Pancreas (tissue), 10 donors: ENCODE measurements around the gene WWOX. TPM values are rescaled to one million over a fixed set of nuclear protein-coding genes. Genes with fewer than 3 reads are reported as not detected.

Experiments
- ATAC-seq, 4 donors: fragments of 200-7000 bp; cut with Tn5 transposase; one replicate each; pipeline versions ENCODE4 v1.8.0 to v1.9.1; 2020; ENCODE audit warnings: mild to moderate bottlenecking in 4 of 4, moderate library complexity in 4 of 4
- DNase-seq, 6 donors: peaks; one replicate each; pipeline ENCODE4 v3.0.0-alpha.2; 2020
- FAIRE-seq: peaks from 2 replicates; lab custom pipeline; 2012; peaks lifted over from hg19 to GRCh38; lab: Jason Lieb, UNC
- H3K27ac ChIP-seq, 4 donors: fragments of 200-600 bp; sonication (generic); 1 replicate in 3 of 4; 2 replicates in 1 of 4; pipeline versions ENCODE4 v1.5.0 to v1.8.0; 2020
- H3K27me3 ChIP-seq, 4 donors: fragments of 200-600 bp; one replicate each; pipeline ENCODE4 v1.8.0; 2021
- H3K36me3 ChIP-seq, 3 donors: fragments of 200-600 bp; sonication (generic) in 1 of 3; one replicate each; pipeline versions ENCODE4 v1.5.0 to v1.8.0; 2020 to 2021
- H3K4me1 ChIP-seq, 3 donors: fragments of 200-600 bp; one replicate each; pipeline ENCODE4 v1.8.0; 2021
- H3K4me3 ChIP-seq, 4 donors: fragments of 200-600 bp; sonication (generic) in 2 of 4; one replicate each; pipeline versions ENCODE4 v1.5.0 to v1.8.0; 2020 to 2021
- H3K9me3 ChIP-seq, 4 donors: fragments of 200-600 bp; one replicate each; pipeline ENCODE4 v1.8.0; 2021
- WGBS, 2 donors: extraction: QIAGEN DNeasy Blood & Tissue Kit; methylation state at CpG; one replicate each; pipeline ENCODE4 v1.1.7; 2013; 5-methylcytosine and 5-hydroxymethylcytosine counted together
- intact Hi-C, 3 donors: fragments of 100-400 bp; cut with DNase I; formaldehyde crosslinking; loops; one replicate each; pipeline versions ENCODE4 v1.11.1 to v1.14.2; 2022
- polyA plus RNA-seq, 2 donors: library from polyadenylated mRNA; stranded (reverse); fragments of 200-250 nt; gene quantifications; one replicate each; pipeline ENCODE4 v1.2.3, GENCODE V29; 2013
- total RNA-seq, 6 donors: library from RNA; stranded (reverse); fragmentation: NEBNext Ultra II Directional in 4 of 6; extraction: Animal tissue kit (Norgen Biotek cat#: 25700) in 4 of 6; gene quantifications; one replicate each; pipeline versions ENCODE4 v1.2.1 to v1.2.4, GENCODE V29; 2021 to 2023
- TF ChIP-seq, protein P1 (sequence below), 4 donors: fragments of 200-600 bp; sonication (generic) in 3 of 4; IDR thresholded peaks; one replicate each; pipeline versions ENCODE4 v1.5.0 to v1.8.0; 2021; ENCODE audit warnings: antibody characterized with exemption in 4 of 4
- donor health status: healthy with polysubstance abuse.
- donor health status: DM: no; HTN: no; CAD: no; lungs with moderate emphysema.
- donor health status: DM: no; HTN: no; CAD: no.
- donor health status: control.
- donor health status: control.
- donor health status: Bipolar disorder and iron deficiency.
- donor health status: DM: yes; HTN: yes; CAD: no.
- donor health status: DM: no; HTN: no; CAD: no.
- donor health status: DM: no; HTN: no; CAD: no.
- donor health status: DM: yes; HTN: yes; CAD: no.

Gene WWOX
- total and polyA plus RNA-seq, 8 donors = 6.8 to 14.4 (median 10.8) TPM

DNA sequence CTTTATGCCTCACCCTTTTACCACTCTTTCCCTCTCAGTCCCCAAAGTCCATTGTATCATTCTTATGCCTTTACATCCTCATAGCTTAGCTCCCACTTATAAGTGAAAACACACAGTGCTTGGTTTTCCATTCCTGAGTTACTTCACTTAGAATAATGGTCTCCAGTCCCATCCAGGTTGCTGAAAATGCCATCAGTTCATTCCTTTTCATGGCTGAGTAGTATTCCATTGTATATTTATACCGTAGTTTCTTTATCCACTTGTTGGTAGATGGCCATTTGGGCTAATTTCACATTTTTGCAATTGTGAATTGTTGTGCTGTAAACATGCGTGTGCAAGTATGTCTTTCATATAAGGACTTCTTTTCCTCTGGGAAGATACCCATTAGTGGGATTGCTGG is 597.3 kb downstream of the WWOX start:
- H3K4me3 ChIP-seq = no peak overlapping the region
- intact Hi-C loops = no loop called here
- WGBS, 2 donors = 68 to 95% methylated on average over 2 of the region's 2 CpGs
- H3K27ac ChIP-seq = no peak overlapping the region
- H3K9me3 ChIP-seq = no peaks in the 10 kb centered on the region
- no peaks in the 10 kb centered on the region for H3K27me3 ChIP-seq
- no peak for FAIRE-seq
- no peak for ATAC-seq
- TF ChIP-seq, protein P1, sequence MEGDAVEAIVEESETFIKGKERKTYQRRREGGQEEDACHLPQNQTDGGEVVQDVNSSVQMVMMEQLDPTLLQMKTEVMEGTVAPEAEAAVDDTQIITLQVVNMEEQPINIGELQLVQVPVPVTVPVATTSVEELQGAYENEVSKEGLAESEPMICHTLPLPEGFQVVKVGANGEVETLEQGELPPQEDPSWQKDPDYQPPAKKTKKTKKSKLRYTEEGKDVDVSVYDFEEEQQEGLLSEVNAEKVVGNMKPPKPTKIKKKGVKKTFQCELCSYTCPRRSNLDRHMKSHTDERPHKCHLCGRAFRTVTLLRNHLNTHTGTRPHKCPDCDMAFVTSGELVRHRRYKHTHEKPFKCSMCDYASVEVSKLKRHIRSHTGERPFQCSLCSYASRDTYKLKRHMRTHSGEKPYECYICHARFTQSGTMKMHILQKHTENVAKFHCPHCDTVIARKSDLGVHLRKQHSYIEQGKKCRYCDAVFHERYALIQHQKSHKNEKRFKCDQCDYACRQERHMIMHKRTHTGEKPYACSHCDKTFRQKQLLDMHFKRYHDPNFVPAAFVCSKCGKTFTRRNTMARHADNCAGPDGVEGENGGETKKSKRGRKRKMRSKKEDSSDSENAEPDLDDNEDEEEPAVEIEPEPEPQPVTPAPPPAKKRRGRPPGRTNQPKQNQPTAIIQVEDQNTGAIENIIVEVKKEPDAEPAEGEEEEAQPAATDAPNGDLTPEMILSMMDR (IDR thresholded peaks at IDR 0.05) = no peak
- no peak for DNase-seq
- no peaks in the 10 kb centered on the region for H3K36me3 ChIP-seq
- H3K4me1 ChIP-seq = no peaks in the 10 kb centered on the region

DNA sequence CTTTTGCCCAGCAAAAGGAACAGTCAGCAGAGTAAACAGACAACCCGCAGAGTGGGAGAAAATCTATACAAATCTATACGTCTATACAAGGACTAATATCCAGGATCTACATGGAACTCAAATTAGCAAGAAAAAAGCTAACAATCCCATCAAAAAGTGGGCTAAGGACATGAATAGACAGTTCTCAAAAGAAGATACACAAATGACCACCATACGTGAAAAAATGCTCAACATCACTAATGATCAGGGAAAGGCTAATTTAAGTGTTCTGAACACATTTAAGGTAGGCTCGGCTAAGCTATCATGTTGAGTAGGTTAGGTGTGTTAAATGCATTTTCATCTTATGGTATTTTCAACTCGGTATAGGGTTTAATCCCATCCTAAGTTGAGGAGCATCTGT is 598.0 kb downstream of the WWOX start:
- 85 to 89% methylated on average over 5 of the region's 5 CpGs for WGBS, 2 donors
- no peak for DNase-seq
- intact Hi-C loops = no loop called here
- Histone ChIP-seq H3K4me1 (no peaks in the 10 kb centered on the region), H3K9me3 (no peaks in the 10 kb centered on the region), H3K27ac (no peak overlapping the region), H3K27me3 (no peaks in the 10 kb centered on the region), H3K4me3 (no peak overlapping the region), H3K36me3 (no peaks in the 10 kb centered on the region)
- TF ChIP-seq, protein P1 (IDR thresholded peaks at IDR 0.05) = no peak
- ATAC-seq = no peak
- no peak for FAIRE-seq

DNA sequence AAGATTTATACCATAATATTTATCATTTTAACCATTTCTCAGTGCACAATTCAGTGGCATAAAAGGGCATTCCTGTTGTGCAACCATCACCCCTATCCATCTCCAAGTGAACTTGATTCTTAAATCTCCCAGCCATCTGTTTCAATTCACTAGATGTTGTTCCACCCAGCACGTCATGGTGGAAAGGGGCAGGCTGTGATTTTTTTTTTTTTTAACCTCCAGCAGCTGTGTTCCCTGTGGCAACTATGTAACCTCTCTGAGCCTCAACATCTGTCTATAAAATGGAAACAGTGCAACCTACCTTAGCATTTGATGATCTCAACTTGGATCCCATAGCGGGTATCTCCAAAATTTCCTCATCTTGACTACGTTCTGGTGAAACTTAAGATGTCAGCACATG is 604.5 kb downstream of the WWOX start:
- H3K4me1 ChIP-seq = no peaks in the 10 kb centered on the region
- DNase-seq (no peak), FAIRE-seq (no peak), ATAC-seq (no peak)
- H3K36me3 ChIP-seq = no peaks in the 10 kb centered on the region
- H3K27me3 ChIP-seq = no peaks in the 10 kb centered on the region
- H3K9me3 ChIP-seq = no peaks in the 10 kb centered on the region
- intact Hi-C loops = no loop called here
- TF ChIP-seq, protein P1 (IDR thresholded peaks at IDR 0.05) = no peak
- no peak overlapping the region for H3K27ac ChIP-seq
- WGBS, 2 donors = 66 to 76% methylated on average over 3 of the region's 3 CpGs
- H3K4me3 ChIP-seq = no peak overlapping the region

DNA sequence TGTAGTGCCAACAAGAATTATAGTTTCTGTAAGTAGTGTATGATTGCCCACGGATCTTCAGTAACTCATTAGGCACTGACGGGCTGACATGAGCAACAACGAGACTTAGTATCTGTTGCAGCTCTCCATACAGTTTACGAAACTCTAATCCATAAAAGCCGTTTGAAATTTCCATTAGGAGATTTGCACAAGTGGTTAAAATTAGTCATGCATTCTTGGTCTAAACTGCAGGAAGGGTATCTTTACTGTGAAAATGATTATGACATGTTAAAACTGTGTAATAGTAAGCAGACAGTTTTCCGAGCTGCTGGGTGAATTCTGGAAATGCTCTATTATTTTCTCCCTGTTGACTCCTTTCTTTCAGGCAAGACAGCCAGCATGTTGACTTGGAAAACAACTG is 605.0 kb downstream of the WWOX start:
- no peaks in the 10 kb centered on the region for H3K9me3 ChIP-seq
- H3K27ac ChIP-seq = no peak overlapping the region
- 71 to 79% methylated on average over 6 of the region's 6 CpGs for WGBS, 2 donors
- H3K4me3 ChIP-seq = no peak overlapping the region
- FAIRE-seq (no peak), DNase-seq (no peak), ATAC-seq (no peak)
- no peaks in the 10 kb centered on the region for H3K4me1 ChIP-seq
- H3K36me3 ChIP-seq = no peaks in the 10 kb centered on the region
- TF ChIP-seq, protein P1 (IDR thresholded peaks at IDR 0.05) = no peak
- no peaks in the 10 kb centered on the region for H3K27me3 ChIP-seq
- intact Hi-C loops = no loop called here

DNA sequence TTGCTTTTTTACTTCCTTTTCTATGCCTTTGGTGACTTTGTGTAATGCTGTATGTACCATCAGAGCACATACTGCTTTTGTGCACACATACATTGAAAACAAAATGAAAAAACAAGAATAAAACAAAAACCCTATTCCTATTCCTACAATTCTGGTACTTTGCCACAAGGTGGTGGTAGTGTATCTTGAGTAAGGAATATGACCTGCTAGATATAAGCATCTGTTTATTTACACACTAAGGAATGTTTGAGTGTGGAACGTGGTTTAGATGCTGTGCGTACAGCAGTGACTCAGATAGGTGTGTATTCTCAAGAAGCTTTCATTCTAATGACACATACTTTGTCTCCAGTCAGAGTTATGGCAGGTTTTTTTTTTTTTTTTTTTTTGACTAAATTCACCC is 606.2 kb downstream of the WWOX start:
- TF ChIP-seq, protein P1 (IDR thresholded peaks at IDR 0.05) = peak in 2 of 4 donors; percentile 11 to 16
- ATAC-seq = no peak
- Histone ChIP-seq H3K36me3 (no peaks in the 10 kb centered on the region), H3K9me3 (no peaks in the 10 kb centered on the region), H3K27me3 (no peaks in the 10 kb centered on the region), H3K4me3 (no peak overlapping the region), H3K4me1 (no peaks in the 10 kb centered on the region), H3K27ac (no peak overlapping the region)
- WGBS, 2 donors = 30 to 34% methylated on average over 2 of the region's 2 CpGs
- DNase-seq = no peak
- FAIRE-seq = no peak
- intact Hi-C loops = no loop called here
